ENCODE measurements around the gene WDR90.

DNA sequence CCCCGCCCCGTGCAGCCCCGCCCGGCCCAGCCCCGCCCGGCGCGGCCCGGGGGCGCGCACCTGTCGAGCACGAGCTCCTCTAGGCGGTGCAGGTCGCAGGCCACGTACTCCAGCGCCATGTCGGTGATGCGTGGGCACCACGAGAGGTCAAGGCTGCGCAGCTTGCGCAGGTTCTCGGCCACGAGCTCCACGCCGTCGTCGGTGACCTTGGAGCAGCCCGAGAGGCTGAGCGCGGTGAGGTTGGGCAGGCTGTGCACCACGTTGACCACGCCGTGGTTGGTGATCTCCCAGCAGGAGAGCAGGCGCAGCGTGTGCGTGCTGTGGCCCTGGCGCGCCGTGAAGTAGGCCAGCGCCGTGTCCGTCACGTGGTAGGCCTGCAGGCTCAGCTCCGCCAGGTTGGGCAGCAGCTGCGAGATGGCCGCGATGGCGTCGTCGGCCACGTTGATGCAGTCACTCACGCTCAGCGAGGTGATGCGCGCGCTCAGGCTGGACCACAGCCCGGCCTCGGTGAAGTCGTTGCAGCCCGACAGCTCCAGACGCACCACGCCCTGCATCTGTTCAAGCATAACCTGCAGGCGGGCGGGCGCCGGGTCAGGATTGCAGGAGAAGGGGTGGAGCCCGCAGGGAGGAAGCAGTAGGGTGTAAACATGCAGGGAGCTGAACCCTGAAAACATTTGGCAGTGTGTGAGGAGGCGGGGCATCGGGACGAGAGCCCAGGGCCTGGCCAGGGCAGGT is 46.4 kb downstream of the WDR90 start:
- TF ChIP-seq, protein P1, sequence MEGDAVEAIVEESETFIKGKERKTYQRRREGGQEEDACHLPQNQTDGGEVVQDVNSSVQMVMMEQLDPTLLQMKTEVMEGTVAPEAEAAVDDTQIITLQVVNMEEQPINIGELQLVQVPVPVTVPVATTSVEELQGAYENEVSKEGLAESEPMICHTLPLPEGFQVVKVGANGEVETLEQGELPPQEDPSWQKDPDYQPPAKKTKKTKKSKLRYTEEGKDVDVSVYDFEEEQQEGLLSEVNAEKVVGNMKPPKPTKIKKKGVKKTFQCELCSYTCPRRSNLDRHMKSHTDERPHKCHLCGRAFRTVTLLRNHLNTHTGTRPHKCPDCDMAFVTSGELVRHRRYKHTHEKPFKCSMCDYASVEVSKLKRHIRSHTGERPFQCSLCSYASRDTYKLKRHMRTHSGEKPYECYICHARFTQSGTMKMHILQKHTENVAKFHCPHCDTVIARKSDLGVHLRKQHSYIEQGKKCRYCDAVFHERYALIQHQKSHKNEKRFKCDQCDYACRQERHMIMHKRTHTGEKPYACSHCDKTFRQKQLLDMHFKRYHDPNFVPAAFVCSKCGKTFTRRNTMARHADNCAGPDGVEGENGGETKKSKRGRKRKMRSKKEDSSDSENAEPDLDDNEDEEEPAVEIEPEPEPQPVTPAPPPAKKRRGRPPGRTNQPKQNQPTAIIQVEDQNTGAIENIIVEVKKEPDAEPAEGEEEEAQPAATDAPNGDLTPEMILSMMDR (IDR thresholded peaks at IDR 0.05; ENCODE audit: low read depth, low read length) = no peak
- TF ChIP-seq POLR2A (IDR thresholded peaks at IDR 0.05; ENCODE audit: extremely low read depth, insufficient read length) = no peak
- TF ChIP-seq, protein P2, sequence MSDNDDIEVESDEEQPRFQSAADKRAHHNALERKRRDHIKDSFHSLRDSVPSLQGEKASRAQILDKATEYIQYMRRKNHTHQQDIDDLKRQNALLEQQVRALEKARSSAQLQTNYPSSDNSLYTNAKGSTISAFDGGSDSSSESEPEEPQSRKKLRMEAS (IDR thresholded peaks at IDR 0.05; ENCODE audit: low read depth, low read length) = no peak
- no peak for TF ChIP-seq MYC (IDR thresholded peaks at IDR 0.05; ENCODE audit: low read depth, low read length)

All from NB4 (cell line).